ENCODE data around the gene SMIM3.

- no peak for TF ChIP-seq ARNTL (CRISPR knock-in tag; IDR thresholded peaks at IDR 0.05; ENCODE audit: borderline replicate concordance, low read depth)
- TF ChIP-seq ZFP30 (CRISPR knock-in tag; IDR thresholded peaks at IDR 0.05), result no peak
- no peak for TF ChIP-seq CREB5 (CRISPR knock-in tag; IDR thresholded peaks at IDR 0.05; ENCODE audit: low read depth)
- no peak for TF ChIP-seq ZFP3 (CRISPR knock-in tag; IDR thresholded peaks at IDR 0.05)
- no peak for TF ChIP-seq ESRRG (CRISPR knock-in tag; IDR thresholded peaks at IDR 0.05)
- TF ChIP-seq BACH2 (CRISPR knock-in tag; IDR thresholded peaks at IDR 0.05; ENCODE audit: borderline replicate concordance), result no peak
- TF ChIP-seq POU6F1 (CRISPR knock-in tag; IDR thresholded peaks at IDR 0.05; ENCODE audit: borderline replicate concordance, low read depth), result no peak
- no peak for TF ChIP-seq OSR1 (CRISPR knock-in tag; IDR thresholded peaks at IDR 0.05)
- no peak for TF ChIP-seq PATZ1 (CRISPR knock-in tag; IDR thresholded peaks at IDR 0.05; ENCODE audit: borderline replicate concordance)
- TF ChIP-seq TOX (CRISPR knock-in tag; IDR thresholded peaks at IDR 0.05; ENCODE audit: borderline replicate concordance), result no peak
- TF ChIP-seq GLIS3 (CRISPR knock-in tag; IDR thresholded peaks at IDR 0.05), result no peak
- TF ChIP-seq TSHZ2 (CRISPR knock-in tag; IDR thresholded peaks at IDR 0.05), result no peak
- TF ChIP-seq SNAI2 (CRISPR knock-in tag; IDR thresholded peaks at IDR 0.05), result no peak
- TF ChIP-seq ZNF70 (CRISPR knock-in tag; IDR thresholded peaks at IDR 0.05), result no peak
Measured at GRCh38 chr5:150797384-150797783, 18.8 kb downstream of the SMIM3 start.
